ENCODE data around the gene KNSTRN. TPM values are rescaled to one million over a fixed set of nuclear protein-coding genes. Genes with fewer than 3 reads are reported as not detected.

Gene KNSTRN
- total and polyA plus RNA-seq, 2 experiments from 2014 or later, result 67.9 to 80.4 TPM

DNA sequence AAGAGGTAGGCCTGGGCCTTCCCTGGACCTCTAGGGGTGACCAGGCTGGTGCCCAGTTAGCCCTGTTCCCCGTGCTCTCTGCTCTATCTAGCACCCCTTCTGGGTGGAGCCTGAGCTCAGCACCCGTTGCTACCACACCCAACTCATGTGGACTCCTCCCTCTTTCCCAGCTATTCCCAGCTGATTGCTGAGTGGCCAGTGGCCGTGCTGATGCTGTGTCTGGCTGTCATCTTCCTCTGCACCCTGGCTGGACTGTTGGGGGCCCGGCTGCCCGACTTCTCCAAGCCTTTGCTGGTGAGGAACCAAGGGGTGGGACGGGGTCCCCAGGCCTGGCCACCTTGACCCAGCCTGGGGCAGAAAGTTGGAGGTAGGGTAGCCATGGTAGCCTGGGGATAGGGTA is 18.3 kb upstream of the KNSTRN start (continued):
- no peak for TF ChIP-seq EZH2phosphoT487 (IDR thresholded peaks at IDR 0.05; ENCODE audit: unreplicated experiment)

- Mint-ChIP-seq H3K4me3 (no peak overlapping the region), H3K4me1 (peaks cover 11% of the 10 kb centered on the region), H3K27ac (no peak overlapping the region), H3K36me3 (ENCODE audit: low read depth) (no peaks in the 10 kb centered on the region; the same call in 2 of the 3 replicates), H3K27me3 (ENCODE audit: insufficient read depth, low read depth, poor library complexity) (peaks cover 32% of the 10 kb centered on the region), H3K9me3 (peaks cover 2% of the 10 kb centered on the region; the same call in 1 of the 3 replicates)
- Histone ChIP-seq H4K20me1 (replicated peaks; ENCODE audit: insufficient read depth) (no peaks in the 10 kb centered on the region), H3K36me3 (ENCODE audit: insufficient read depth) (no peaks in the 10 kb centered on the region), H3K9me2 (ENCODE audit: insufficient read depth) (no peaks in the 10 kb centered on the region), H3K4me2 (no peak overlapping the region), H3K27ac (ENCODE audit: low read depth) (no peak overlapping the region), H3K4me1 (ENCODE audit: insufficient read depth) (no peaks in the 10 kb centered on the region; the same call in 1 of the 2 replicates), H3K79me2 (replicated peaks; ENCODE audit: insufficient read depth) (no peaks in the 10 kb centered on the region), H3K4me3 (no peak overlapping the region), H3K27me3 (ENCODE audit: insufficient read depth) (peaks cover 28% of the 10 kb centered on the region), H3F3A (replicated peaks; ENCODE audit: low read depth) (0 out of 2 replicates have a peak, but pooled peaks cover 3% of the 10 kb centered on the region), H2AFZ (no peak overlapping the region)
- DNase-seq (ENCODE audit: low spot score) (no peak), ATAC-seq (no peak)
- TF ChIP-seq JUNB (IDR thresholded peaks at IDR 0.05; ENCODE audit: unreplicated experiment) (no peak), ZNF331 (CRISPR knock-in tag; IDR thresholded peaks at IDR 0.05; ENCODE audit: low read depth) (no peak), EZH2 (IDR thresholded peaks at IDR 0.05; ENCODE audit: low read depth, unreplicated experiment) (no peak), NANOG (IDR thresholded peaks at IDR 0.05; ENCODE audit: borderline replicate concordance) (no peak)
- TF ChIP-seq, protein P1, sequence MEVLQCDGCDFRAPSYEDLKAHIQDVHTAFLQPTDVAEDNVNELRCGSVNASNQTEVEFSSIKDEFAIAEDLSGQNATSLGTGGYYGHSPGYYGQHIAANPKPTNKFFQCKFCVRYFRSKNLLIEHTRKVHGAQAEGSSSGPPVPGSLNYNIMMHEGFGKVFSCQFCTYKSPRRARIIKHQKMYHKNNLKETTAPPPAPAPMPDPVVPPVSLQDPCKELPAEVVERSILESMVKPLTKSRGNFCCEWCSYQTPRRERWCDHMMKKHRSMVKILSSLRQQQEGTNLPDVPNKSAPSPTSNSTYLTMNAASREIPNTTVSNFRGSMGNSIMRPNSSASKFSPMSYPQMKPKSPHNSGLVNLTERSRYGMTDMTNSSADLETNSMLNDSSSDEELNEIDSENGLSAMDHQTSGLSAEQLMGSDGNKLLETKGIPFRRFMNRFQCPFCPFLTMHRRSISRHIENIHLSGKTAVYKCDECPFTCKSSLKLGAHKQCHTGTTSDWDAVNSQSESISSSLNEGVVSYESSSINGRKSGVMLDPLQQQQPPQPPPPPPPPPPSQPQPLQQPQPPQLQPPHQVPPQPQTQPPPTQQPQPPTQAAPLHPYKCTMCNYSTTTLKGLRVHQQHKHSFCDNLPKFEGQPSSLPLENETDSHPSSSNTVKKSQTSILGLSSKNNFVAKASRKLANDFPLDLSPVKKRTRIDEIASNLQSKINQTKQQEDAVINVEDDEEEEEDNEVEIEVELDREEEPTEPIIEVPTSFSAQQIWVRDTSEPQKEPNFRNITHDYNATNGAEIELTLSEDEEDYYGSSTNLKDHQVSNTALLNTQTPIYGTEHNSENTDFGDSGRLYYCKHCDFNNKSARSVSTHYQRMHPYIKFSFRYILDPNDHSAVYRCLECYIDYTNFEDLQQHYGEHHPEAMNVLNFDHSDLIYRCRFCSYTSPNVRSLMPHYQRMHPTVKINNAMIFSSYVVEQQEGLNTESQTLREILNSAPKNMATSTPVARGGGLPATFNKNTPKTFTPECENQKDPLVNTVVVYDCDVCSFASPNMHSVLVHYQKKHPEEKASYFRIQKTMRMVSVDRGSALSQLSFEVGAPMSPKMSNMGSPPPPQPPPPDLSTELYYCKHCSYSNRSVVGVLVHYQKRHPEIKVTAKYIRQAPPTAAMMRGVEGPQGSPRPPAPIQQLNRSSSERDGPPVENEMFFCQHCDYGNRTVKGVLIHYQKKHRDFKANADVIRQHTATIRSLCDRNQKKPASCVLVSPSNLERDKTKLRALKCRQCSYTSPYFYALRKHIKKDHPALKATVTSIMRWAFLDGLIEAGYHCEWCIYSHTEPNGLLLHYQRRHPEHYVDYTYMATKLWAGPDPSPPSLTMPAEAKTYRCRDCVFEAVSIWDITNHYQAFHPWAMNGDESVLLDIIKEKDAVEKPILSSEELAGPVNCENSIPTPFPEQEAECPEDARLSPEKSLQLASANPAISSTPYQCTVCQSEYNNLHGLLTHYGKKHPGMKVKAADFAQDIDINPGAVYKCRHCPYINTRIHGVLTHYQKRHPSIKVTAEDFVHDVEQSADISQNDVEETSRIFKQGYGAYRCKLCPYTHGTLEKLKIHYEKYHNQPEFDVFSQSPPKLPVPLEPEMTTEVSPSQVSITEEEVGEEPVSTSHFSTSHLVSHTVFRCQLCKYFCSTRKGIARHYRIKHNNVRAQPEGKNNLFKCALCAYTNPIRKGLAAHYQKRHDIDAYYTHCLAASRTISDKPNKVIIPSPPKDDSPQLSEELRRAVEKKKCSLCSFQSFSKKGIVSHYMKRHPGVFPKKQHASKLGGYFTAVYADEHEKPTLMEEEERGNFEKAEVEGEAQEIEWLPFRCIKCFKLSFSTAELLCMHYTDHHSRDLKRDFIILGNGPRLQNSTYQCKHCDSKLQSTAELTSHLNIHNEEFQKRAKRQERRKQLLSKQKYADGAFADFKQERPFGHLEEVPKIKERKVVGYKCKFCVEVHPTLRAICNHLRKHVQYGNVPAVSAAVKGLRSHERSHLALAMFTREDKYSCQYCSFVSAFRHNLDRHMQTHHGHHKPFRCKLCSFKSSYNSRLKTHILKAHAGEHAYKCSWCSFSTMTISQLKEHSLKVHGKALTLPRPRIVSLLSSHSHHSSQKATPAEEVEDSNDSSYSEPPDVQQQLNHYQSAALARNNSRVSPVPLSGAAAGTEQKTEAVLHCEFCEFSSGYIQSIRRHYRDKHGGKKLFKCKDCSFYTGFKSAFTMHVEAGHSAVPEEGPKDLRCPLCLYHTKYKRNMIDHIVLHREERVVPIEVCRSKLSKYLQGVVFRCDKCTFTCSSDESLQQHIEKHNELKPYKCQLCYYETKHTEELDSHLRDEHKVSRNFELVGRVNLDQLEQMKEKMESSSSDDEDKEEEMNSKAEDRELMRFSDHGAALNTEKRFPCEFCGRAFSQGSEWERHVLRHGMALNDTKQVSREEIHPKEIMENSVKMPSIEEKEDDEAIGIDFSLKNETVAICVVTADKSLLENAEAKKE (CRISPR knock-in tag; IDR thresholded peaks at IDR 0.05), result no peak
These were observed 17.5 kb upstream of the KNSTRN start for GRCh38 chr15:40365016-40365415.

Measured in GM23338 (cell line).